Psoas muscle (tissue), 8 donors: ENCODE results near the gene TIMM21. TPM values are rescaled to one million over a fixed set of nuclear protein-coding genes. Genes with fewer than 3 reads are reported as not detected.

Experiments used
- ATAC-seq, 4 donors: fragments of 200-7000 bp; cut with Tn5 transposase; one replicate each; pipeline ENCODE4 v1.9.1; 2020; ENCODE audit warnings: moderate library complexity in 3 of 4, mild to moderate bottlenecking in 2 of 4
- DNase-seq, 2 donors: peaks; one replicate each; pipeline ENCODE4 v3.0.0-alpha.2; 2020
- H3K27ac ChIP-seq: fragments of 200-600 bp; one replicate; pipeline ENCODE4 v1.8.0; 2022
- H3K27me3 ChIP-seq, 3 donors: fragments of 200-600 bp in 1 of 3; one replicate each; pipeline versions ENCODE4 v1.6.1 to v1.8.0; 2013 to 2022; ENCODE audit warnings: low read length in 2 of 3, mild to moderate bottlenecking in 2 of 3, moderate library complexity in 1 of 3; ENCODE audit not compliant: insufficient read depth in 3 of 3
- H3K36me3 ChIP-seq, 2 donors: fragments of 200-600 bp in 1 of 2; one replicate each; pipeline versions ENCODE4 v1.6.1 to v1.8.0; 2013 to 2022; ENCODE audit warnings: low read depth in 1 of 2, mild to moderate bottlenecking in 1 of 2, moderate library complexity in 1 of 2; ENCODE audit not compliant: insufficient read depth in 1 of 2
- H3K4me1 ChIP-seq: fragments of 200-600 bp; one replicate; pipeline ENCODE4 v1.8.0; 2022
- H3K4me3 ChIP-seq: fragments of 200-600 bp; one replicate; pipeline ENCODE4 v1.8.0; 2022; ENCODE audit warnings: mild to moderate bottlenecking
- H3K9me3 ChIP-seq: fragments of 200-600 bp; one replicate; pipeline ENCODE4 v1.8.0; 2022
- CTCF ChIP-seq: fragments of 200-600 bp; IDR thresholded peaks from one replicate; pipeline ENCODE4 v1.8.0; 2022; ENCODE audit warnings: antibody characterized with exemption
- WGBS, 3 donors: extraction: QIAGEN DNeasy Blood & Tissue Kit; methylation state at CpG; one replicate each; pipeline versions ENCODE4 v1.1.6 to v1.1.7; 2013; 5-methylcytosine and 5-hydroxymethylcytosine counted together
- intact Hi-C, 2 donors: fragments of 100-400 bp; cut with DNase I; formaldehyde crosslinking; loops; one replicate each; pipeline versions ENCODE4 v1.11.0 to v1.14.2; 2022
- polyA plus RNA-seq, 3 donors: library from polyadenylated mRNA; stranded (reverse); fragments of 200-250 nt; gene quantifications; one replicate each; pipeline ENCODE4 v1.2.3, GENCODE V29; 2013
- total RNA-seq, 4 donors: library from RNA; stranded (reverse); fragmentation: NEBNext Ultra II Directional in 2 of 4; extraction: Animal tissue kit (Norgen Biotek cat#: 25700) in 2 of 4; gene quantifications; one replicate each; pipeline versions ENCODE4 v1.2.1 to v1.2.4, GENCODE V29; 2021 to 2023
- donor health status: healthy with polysubstance abuse.
- donor health status: DM: no; HTN: no; CAD: no; lungs with moderate emphysema.
- donor health status: Bipolar disorder and iron deficiency.
- donor health status: healthy.
- donor health status: DM: yes; HTN: yes; CAD: no.
- donor health status: DM: no; HTN: no; CAD: no.
- donor health status: DM: no; HTN: no; CAD: no.
- donor health status: DM: yes; HTN: yes; CAD: no.

The TIMM21 gene
- total and polyA plus RNA-seq, 7 donors = 52.6 to 201 (median 76.8) TPM

- Histone ChIP-seq H3K4me3 (no peak overlapping the region), H3K4me1 (no peaks in the 10 kb centered on the region), H3K9me3 (no peaks in the 10 kb centered on the region), H3K27ac (no peak overlapping the region), H3K36me3 (no peaks in the 10 kb centered on the region), H3K27me3 (peaks cover 0 to 3% (median 0%) of the 10 kb centered on the region in 3 donors)
- no peak for ATAC-seq
- DNase-seq = no peak
- WGBS, 3 donors = 64 to 68% (median 64%) methylated on average over 3 of the region's 3 CpGs
- intact Hi-C loops = no loop called here
- TF ChIP-seq CTCF = no peak
Observed at GRCh38 chr18:74139888-74140287, 8.4 kb upstream of the TIMM21 start.

- no peak for TF ChIP-seq CTCF
- H3K36me3 ChIP-seq = no peaks in the 10 kb centered on the region
- ATAC-seq (no peak), DNase-seq (no peak)
- H3K27ac ChIP-seq = no peak overlapping the region
- H3K27me3 ChIP-seq = peaks cover 0 to 3% (median 0%) of the 10 kb centered on the region in 3 donors
- intact Hi-C loops = no loop called here
- no peaks in the 10 kb centered on the region for H3K9me3 ChIP-seq
- no peaks in the 10 kb centered on the region for H3K4me1 ChIP-seq
- no peak overlapping the region for H3K4me3 ChIP-seq
- 75 to 86% (median 78%) methylated on average over 1 of the region's 1 CpG for WGBS, 3 donors
Observed at GRCh38 chr18:74140582-74140981, 7.7 kb upstream of the TIMM21 start.

GRCh38 chr18:74141667-74142066 lies 6.7 kb upstream of the TIMM21 start:
- no peaks in the 10 kb centered on the region for H3K4me1 ChIP-seq
- peaks cover 0 to 3% (median 0%) of the 10 kb centered on the region in 3 donors for H3K27me3 ChIP-seq
- no peaks in the 10 kb centered on the region for H3K9me3 ChIP-seq
- TF ChIP-seq CTCF = no peak
- no peaks in the 10 kb centered on the region for H3K36me3 ChIP-seq
- H3K27ac ChIP-seq = no peak overlapping the region
- 85 to 91% (median 85%) methylated on average over 2 of the region's 2 CpGs for WGBS, 3 donors
- intact Hi-C loops = no loop called here
- H3K4me3 ChIP-seq = no peak overlapping the region
- no peak for ATAC-seq
- DNase-seq = no peak

- WGBS, 3 donors = 62 to 66% (median 62%) methylated on average over 2 of the region's 2 CpGs
- no peak overlapping the region for H3K27ac ChIP-seq
- no peak for TF ChIP-seq CTCF
- DNase-seq (no peak), ATAC-seq (no peak)
- H3K4me1 ChIP-seq = no peaks in the 10 kb centered on the region
- no peaks in the 10 kb centered on the region for H3K36me3 ChIP-seq
- peaks cover 0 to 3% (median 0%) of the 10 kb centered on the region in 3 donors for H3K27me3 ChIP-seq
- H3K9me3 ChIP-seq = no peaks in the 10 kb centered on the region
- intact Hi-C loops = no loop called here
- no peak overlapping the region for H3K4me3 ChIP-seq
Observed at GRCh38 chr18:74142252-74142651, 6.1 kb upstream of the TIMM21 start.

GRCh38 chr18:74146756-74147155 lies 1.6 kb upstream of the TIMM21 start:
- intact Hi-C loops = loop anchor here (5.0 kb wide), 2 partner anchors 146 to 351 kb away; partner anchors contain the start of genes CYB5A (in 2 of the 2) and CNDP2 (in 1 of the 2)
- peak overlapping the region; percentile 83 for H3K4me3 ChIP-seq
- no peak for ATAC-seq

More at GRCh38 chr18:74146756-74147155, 1.6 kb upstream of the TIMM21 start:
- no peak for DNase-seq
- no peak overlapping the region for H3K27ac ChIP-seq
- no peak for TF ChIP-seq CTCF
- 24 to 31% (median 24%) methylated on average over 3 of the region's 3 CpGs for WGBS, 3 donors
- peaks cover 22% of the 10 kb centered on the region for H3K4me1 ChIP-seq
- H3K27me3 ChIP-seq = no peaks in the 10 kb centered on the region
- H3K9me3 ChIP-seq = no peaks in the 10 kb centered on the region
- peaks cover 0 to 13% of the 10 kb centered on the region in 2 donors for H3K36me3 ChIP-seq
